ENCODE data around the gene CNTN4. TPM values are rescaled to one million over a fixed set of nuclear protein-coding genes. Genes with fewer than 3 reads are reported as not detected.
A peak's percentile ranks its signal among the peaks of the same experiment; 100 is the strongest.

CNTN4 gene
- total RNA-seq, 1 experiment from 2014 or later = 5.7 TPM

- BruUV-seq (replicated peaks) = no TSS peak
- ChIA-PET CTCF (no interaction called here), POLR2A (ENCODE audit: low non-redundant PET) (no interaction called here)
- no peaks in the 10 kb centered on the region for H3K4me1 ChIP-seq (ENCODE audit: insufficient read depth, low read length, poor library complexity, severe bottlenecking)
- DNase-seq (ENCODE audit: low spot score) = peak; percentile 69
- intact Hi-C loops (cut with micrococcal nuclease; ENCODE audit: unreplicated experiment) = no loop called here
- H3K27ac ChIP-seq (ENCODE audit: low read depth, low read length, poor library complexity, severe bottlenecking) = no peak overlapping the region
- no peak for TF ChIP-seq EZH2 (IDR thresholded peaks at IDR 0.05; ENCODE audit: borderline replicate concordance, low read depth, low read length, poor library complexity, severe bottlenecking)
- TF ChIP-seq CTCF (conservative IDR thresholded peaks at IDR 0.05; ENCODE audit: low read depth, low read length) = no peak
- H3K4me3 ChIP-seq (ENCODE audit: low read depth, low read length, poor library complexity, severe bottlenecking) = no peak overlapping the region
- no peaks in the 10 kb centered on the region for H3K36me3 ChIP-seq (ENCODE audit: insufficient read depth, low read length, poor library complexity, severe bottlenecking)
- H3K9me3 ChIP-seq (ENCODE audit: low read depth, low read length, poor library complexity, severe bottlenecking) = no peaks in the 10 kb centered on the region
- no peaks in the 10 kb centered on the region for H3K27me3 ChIP-seq (replicated peaks; ENCODE audit: insufficient read depth, low read depth, low read length, poor library complexity)
These were observed 684.6 kb downstream of the CNTN4 start for GRCh38 chr3:2783261-2783660.

GRCh38 chr3:2784627-2785026 is 686.0 kb downstream of the CNTN4 start:
- TF ChIP-seq EZH2 (IDR thresholded peaks at IDR 0.05; ENCODE audit: borderline replicate concordance, low read depth, low read length, poor library complexity, severe bottlenecking) (no peak), CTCF (conservative IDR thresholded peaks at IDR 0.05; ENCODE audit: low read depth, low read length) (no peak)

GRCh38 chr3:2790266-2790815 is 691.7 kb downstream of the CNTN4 start:
- ChIA-PET POLR2A (ENCODE audit: low non-redundant PET) (no interaction called here), CTCF (no interaction called here)
- H3K4me3 ChIP-seq (ENCODE audit: low read depth, low read length, poor library complexity, severe bottlenecking) = no peak overlapping the region
- H3K9me3 ChIP-seq (ENCODE audit: low read depth, low read length, poor library complexity, severe bottlenecking) = no peaks in the 10 kb centered on the region
- no TSS peak for BruUV-seq (replicated peaks)
- intact Hi-C loops (cut with micrococcal nuclease; ENCODE audit: unreplicated experiment) = no loop called here
- DNase-seq (ENCODE audit: low spot score) = no peak
- no peaks in the 10 kb centered on the region for H3K36me3 ChIP-seq (ENCODE audit: insufficient read depth, low read length, poor library complexity, severe bottlenecking)
- no peak overlapping the region for H3K27ac ChIP-seq (ENCODE audit: low read depth, low read length, poor library complexity, severe bottlenecking)
- H3K4me1 ChIP-seq (ENCODE audit: insufficient read depth, low read length, poor library complexity, severe bottlenecking) = no peaks in the 10 kb centered on the region
- no peak for TF ChIP-seq CTCF (conservative IDR thresholded peaks at IDR 0.05; ENCODE audit: low read depth, low read length)
- no peak for TF ChIP-seq EZH2 (IDR thresholded peaks at IDR 0.05; ENCODE audit: borderline replicate concordance, low read depth, low read length, poor library complexity, severe bottlenecking)
- no peaks in the 10 kb centered on the region for H3K27me3 ChIP-seq (replicated peaks; ENCODE audit: insufficient read depth, low read depth, low read length, poor library complexity)

More at GRCh38 chr3:2784627-2785026, 686.0 kb downstream of the CNTN4 start:
- no TSS peak for BruUV-seq (replicated peaks)
- intact Hi-C loops (cut with micrococcal nuclease; ENCODE audit: unreplicated experiment) = no loop called here
- H3K4me3 ChIP-seq (ENCODE audit: low read depth, low read length, poor library complexity, severe bottlenecking) = no peak overlapping the region
- H3K4me1 ChIP-seq (ENCODE audit: insufficient read depth, low read length, poor library complexity, severe bottlenecking) = no peaks in the 10 kb centered on the region
- no peaks in the 10 kb centered on the region for H3K36me3 ChIP-seq (ENCODE audit: insufficient read depth, low read length, poor library complexity, severe bottlenecking)
- no peaks in the 10 kb centered on the region for H3K27me3 ChIP-seq (replicated peaks; ENCODE audit: insufficient read depth, low read depth, low read length, poor library complexity)
- H3K9me3 ChIP-seq (ENCODE audit: low read depth, low read length, poor library complexity, severe bottlenecking) = no peaks in the 10 kb centered on the region
- no peak overlapping the region for H3K27ac ChIP-seq (ENCODE audit: low read depth, low read length, poor library complexity, severe bottlenecking)
- no peak for DNase-seq (ENCODE audit: low spot score)
- ChIA-PET POLR2A (ENCODE audit: low non-redundant PET) (no interaction called here), CTCF (no interaction called here)

All from A673 (cell line).